Spleen (tissue), 11 donors: ENCODE data around the gene ITPK1. TPM values are rescaled to one million over a fixed set of nuclear protein-coding genes. Genes with fewer than 3 reads are reported as not detected.

Source experiments
- DNase-seq: peaks from one replicate; pipeline ENCODE4 v3.0.0-alpha.2; 2020
- H3K27ac ChIP-seq, 8 donors: fragments of 200-600 bp; sonication (generic) in 7 of 8; 1 replicate in 4 of 8; 2 replicates in 4 of 8; pipeline versions ENCODE4 v1.5.0 to v1.8.0; 2016 to 2021; ENCODE audit warnings: inconsistent platforms in 4 of 8, mild to moderate bottlenecking in 4 of 8, moderate library complexity in 1 of 8
- H3K27me3 ChIP-seq, 7 donors: fragments of 200-600 bp; sonication (generic) in 6 of 7; replicated peaks in 1 of 7; 1 replicate in 4 of 7; 2 replicates in 3 of 7; pipeline versions ENCODE4 v1.5.0 to v1.8.0; 2016 to 2021; ENCODE audit warnings: inconsistent platforms in 3 of 7, mild to moderate bottlenecking in 1 of 7
- H3K36me3 ChIP-seq, 6 donors: fragments of 200-600 bp; sonication (generic) in 5 of 6; 1 replicate in 4 of 6; 2 replicates in 2 of 6; pipeline versions ENCODE4 v1.5.0 to v1.8.0; 2016 to 2021; ENCODE audit warnings: inconsistent platforms in 2 of 6
- H3K4me1 ChIP-seq, 6 donors: fragments of 200-600 bp; sonication (generic) in 5 of 6; 1 replicate in 3 of 6; 2 replicates in 3 of 6; pipeline versions ENCODE4 v1.5.0 to v1.8.0; 2016 to 2021; ENCODE audit warnings: inconsistent platforms in 3 of 6
- H3K4me3 ChIP-seq, 8 donors: fragments of 200-600 bp; sonication (generic) in 7 of 8; 1 replicate in 4 of 8; 2 replicates in 4 of 8; pipeline versions ENCODE4 v1.5.0 to v1.8.0; 2016 to 2021; ENCODE audit warnings: inconsistent platforms in 4 of 8, mild to moderate bottlenecking in 4 of 8, moderate library complexity in 2 of 8
- H3K9me3 ChIP-seq, 8 donors: fragments of 200-600 bp; sonication (generic) in 7 of 8; 1 replicate in 4 of 8; 2 replicates in 4 of 8; pipeline versions ENCODE4 v1.5.0 to v1.8.0; 2016 to 2021; ENCODE audit warnings: inconsistent platforms in 4 of 8
- POLR2A ChIP-seq, 3 donors: fragments of 450-650 bp; IDR thresholded peaks; one replicate each; pipeline ENCODE4 v1.5.1; 2017; ENCODE audit warnings: antibody characterized with exemption in 3 of 3, mild to moderate bottlenecking in 1 of 3
- POLR2AphosphoS5 ChIP-seq, 3 donors: sonication (generic); formaldehyde crosslinking; IDR thresholded peaks; one replicate each; pipeline ENCODE4 v1.5.1; 2017; ENCODE audit warnings: antibody characterized with exemption in 3 of 3
- WGBS, 5 donors: extraction: QIAGEN DNeasy Blood & Tissue Kit in 3 of 5; methylation state at CpG; one replicate each; pipeline versions ENCODE4 v1.1.5 to v1.1.7; 2013 to 2018; 5-methylcytosine and 5-hydroxymethylcytosine counted together
- intact Hi-C: fragments of 100-400 bp; cut with DNase I; formaldehyde crosslinking; loops from one replicate; pipeline ENCODE4 v1.15.0; 2023; ENCODE audit warnings: low total_unique reads
- polyA plus RNA-seq, 3 donors: library from polyadenylated mRNA; stranded (reverse); fragments of 200-250 nt; gene quantifications; one replicate each; pipeline ENCODE4 v1.2.1, GENCODE V29; 2013
- total RNA-seq, 7 donors: library from RNA; depleted of rRNA in 3 of 7; stranded (reverse); fragments of >200 nt in 3 of 7; fragmentation: NEBNext Ultra II Directional in 4 of 7; extraction: Animal tissue kit (Norgen Biotek cat#: 25700) in 4 of 7; gene quantifications; one replicate each; pipeline versions ENCODE4 v1.1.0 to v1.2.1, GENCODE V29; 2016 to 2021
- TF ChIP-seq, protein P1 (sequence below), 11 experiments: fragments of 200-600 bp in 7 of 11; fragments of 450-650 bp in 4 of 11; sonication (generic) in 4 of 11; IDR thresholded peaks in 8 of 11; conservative IDR thresholded peaks in 3 of 11; 1 replicate in 7 of 11; 2 replicates in 4 of 11; pipeline versions ENCODE4 v1.4.0 to v1.8.0; 2016 to 2021; ENCODE audit warnings: antibody characterized with exemption in 11 of 11, inconsistent platforms in 4 of 11, mild to moderate bottlenecking in 1 of 11
- donor health status: healthy with polysubstance abuse.
- donor health status: DM: no; HTN: no; CAD: no; lungs with moderate emphysema.
- donor health status: DM: no; HTN: no; CAD: no.
- donor health status: Bipolar disorder and iron deficiency.
- donor health status: healthy.
- donor health status: DM: no; HTN: no; CAD: no.
- donor health status: DM: yes; HTN: yes; CAD: no.

ITPK1 gene
- total and polyA plus RNA-seq, 10 donors = 22.9 to 123 (median 68.0) TPM

DNA sequence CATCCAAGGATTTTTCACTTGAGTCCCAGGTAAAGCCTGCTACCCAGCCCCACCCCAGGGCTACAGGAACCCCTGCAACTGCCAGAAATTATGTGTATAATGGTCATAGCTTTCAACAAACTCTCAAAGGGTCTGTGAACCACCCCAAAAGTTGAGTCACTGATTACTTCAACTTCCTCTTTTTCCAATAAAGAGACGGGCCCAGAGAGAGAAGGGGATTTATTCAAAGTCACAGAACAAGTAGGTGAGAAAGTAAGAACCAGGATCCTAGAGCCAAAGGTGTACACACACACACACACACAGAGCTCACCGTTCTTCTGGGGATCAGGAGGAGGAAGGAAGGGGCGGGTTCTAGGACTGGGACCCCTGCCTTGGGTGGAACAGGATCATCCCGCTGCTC lies 4.8 kb upstream of the ITPK1 start:
- 49 to 59% (median 51%) methylated on average over 4 of the region's 4 CpGs for WGBS, 5 donors
- Histone ChIP-seq H3K36me3 (no peaks in the 10 kb centered on the region), H3K4me1 (peaks cover 0 to 27% (median 11%) of the 10 kb centered on the region in 6 donors), H3K27me3 (no peaks in the 10 kb centered on the region), H3K27ac (no peak overlapping the region), H3K4me3 (no peak overlapping the region), H3K9me3 (no peaks in the 10 kb centered on the region)
- intact Hi-C loops = no loop called here
- no peak for DNase-seq
- TF ChIP-seq, protein P1, sequence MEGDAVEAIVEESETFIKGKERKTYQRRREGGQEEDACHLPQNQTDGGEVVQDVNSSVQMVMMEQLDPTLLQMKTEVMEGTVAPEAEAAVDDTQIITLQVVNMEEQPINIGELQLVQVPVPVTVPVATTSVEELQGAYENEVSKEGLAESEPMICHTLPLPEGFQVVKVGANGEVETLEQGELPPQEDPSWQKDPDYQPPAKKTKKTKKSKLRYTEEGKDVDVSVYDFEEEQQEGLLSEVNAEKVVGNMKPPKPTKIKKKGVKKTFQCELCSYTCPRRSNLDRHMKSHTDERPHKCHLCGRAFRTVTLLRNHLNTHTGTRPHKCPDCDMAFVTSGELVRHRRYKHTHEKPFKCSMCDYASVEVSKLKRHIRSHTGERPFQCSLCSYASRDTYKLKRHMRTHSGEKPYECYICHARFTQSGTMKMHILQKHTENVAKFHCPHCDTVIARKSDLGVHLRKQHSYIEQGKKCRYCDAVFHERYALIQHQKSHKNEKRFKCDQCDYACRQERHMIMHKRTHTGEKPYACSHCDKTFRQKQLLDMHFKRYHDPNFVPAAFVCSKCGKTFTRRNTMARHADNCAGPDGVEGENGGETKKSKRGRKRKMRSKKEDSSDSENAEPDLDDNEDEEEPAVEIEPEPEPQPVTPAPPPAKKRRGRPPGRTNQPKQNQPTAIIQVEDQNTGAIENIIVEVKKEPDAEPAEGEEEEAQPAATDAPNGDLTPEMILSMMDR (IDR thresholded peaks at IDR 0.05 in 8 of 11, conservative IDR thresholded peaks at IDR 0.05 in 3 of 11) = no peak
- no peak for TF ChIP-seq POLR2A (IDR thresholded peaks at IDR 0.05)
- no peak for TF ChIP-seq POLR2AphosphoS5 (IDR thresholded peaks at IDR 0.05)

DNA sequence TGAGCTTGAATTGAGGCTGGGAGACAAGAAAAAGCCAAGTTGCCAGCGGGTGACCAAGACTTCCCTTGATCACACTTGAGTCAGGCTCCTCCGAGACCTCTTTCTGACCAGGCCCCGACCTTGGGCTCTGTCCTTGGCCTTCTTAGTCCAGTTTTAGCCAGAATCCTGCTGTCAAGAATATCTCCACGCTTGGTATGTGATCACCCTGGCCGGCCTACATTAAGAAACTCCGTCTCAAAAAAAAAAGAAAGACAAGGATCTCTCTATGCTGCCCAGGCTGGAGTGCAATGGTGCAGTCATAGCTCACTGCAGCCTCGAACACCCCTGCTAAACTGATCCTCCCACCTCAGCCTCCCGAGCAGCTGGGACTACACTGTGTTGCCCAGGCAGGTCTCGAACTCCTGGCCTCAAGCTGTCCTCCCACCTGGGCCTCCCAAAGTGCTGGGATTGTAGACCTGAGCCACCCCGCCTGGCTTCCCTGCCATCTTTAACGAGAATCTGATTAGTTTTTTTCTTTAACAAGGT lies 1.0 kb upstream of the ITPK1 start:
- intact Hi-C loops = no loop called here
- peak overlapping the region in 7 of 8 donors; percentile 49 to 99 (median 83) for H3K4me3 ChIP-seq
- peak overlapping the region; percentile 96 to 99 (median 98) for H3K27ac ChIP-seq

DNA sequence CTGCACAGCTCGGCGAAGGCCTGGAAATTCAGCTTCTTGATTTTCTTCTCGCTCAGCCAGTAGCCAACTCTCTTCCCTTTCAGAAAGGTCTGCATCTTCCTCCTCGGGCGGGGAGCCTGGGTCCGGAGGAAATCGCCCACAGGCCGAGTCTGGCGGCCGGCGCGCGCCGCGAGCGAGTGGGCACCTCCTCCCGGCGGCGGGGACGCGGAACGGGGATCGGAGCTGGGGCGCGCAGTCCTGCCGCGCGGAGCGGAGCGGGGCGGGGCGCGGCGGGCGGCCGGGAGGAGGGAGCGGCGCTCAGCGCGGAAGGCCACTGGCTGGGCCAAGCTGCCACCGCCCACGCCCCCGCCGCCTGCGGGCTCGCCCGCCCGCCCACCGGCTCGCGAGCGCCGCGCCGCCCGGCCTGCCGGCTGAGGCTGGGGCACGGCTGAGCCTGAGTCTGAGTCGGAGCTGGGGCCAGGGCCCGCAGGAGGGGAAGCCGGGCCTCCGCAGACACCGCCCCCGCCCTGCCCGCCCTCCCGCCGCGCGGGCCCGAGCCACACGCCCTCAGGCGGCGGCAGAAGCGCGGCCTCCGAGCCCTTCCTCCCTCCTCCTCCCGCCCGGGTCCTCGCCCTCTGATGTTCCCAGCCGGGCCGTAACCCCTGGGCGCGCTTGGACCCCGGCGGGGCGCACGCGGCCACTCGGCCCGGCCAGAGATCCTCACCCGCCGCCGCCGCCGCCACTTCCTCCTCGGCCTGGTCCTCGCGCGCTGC lies 480 bp downstream of the ITPK1 start:
- intact Hi-C loops = no loop called here
- 0 to 1% (median 1%) methylated on average over 8 to 99 of the region's 99 CpGs for WGBS, 5 donors
- H3K4me1 ChIP-seq = peaks cover 24 to 61% (median 53%) of the 10 kb centered on the region in 6 donors
- no peaks in the 10 kb centered on the region for H3K27me3 ChIP-seq
- H3K36me3 ChIP-seq = no peaks in the 10 kb centered on the region
- TF ChIP-seq, protein P1 (IDR thresholded peaks at IDR 0.05 in 8 of 11, conservative IDR thresholded peaks at IDR 0.05 in 3 of 11) = peak in 5 of 11 experiments; percentile 8 to 41 (median 39)
- TF ChIP-seq POLR2A (IDR thresholded peaks at IDR 0.05) (peak in 2 of 3 donors; percentile 24 to 36), POLR2AphosphoS5 (IDR thresholded peaks at IDR 0.05) (peak; percentile 67 to 82 (median 80))
- peak overlapping the region; percentile 96 to 99 (median 98) for H3K27ac ChIP-seq
- H3K4me3 ChIP-seq = peak overlapping the region; percentile 72 to 99 (median 85)
- peak; percentile 99 for DNase-seq
- no peaks in the 10 kb centered on the region for H3K9me3 ChIP-seq

More for the DNA sequence above, 1.0 kb upstream of the ITPK1 start:
- no peaks in the 10 kb centered on the region for H3K9me3 ChIP-seq
- H3K36me3 ChIP-seq = no peaks in the 10 kb centered on the region
- DNase-seq = peak; percentile 68
- H3K4me1 ChIP-seq = peaks cover 24 to 56% (median 41%) of the 10 kb centered on the region in 6 donors
- no peaks in the 10 kb centered on the region for H3K27me3 ChIP-seq
- WGBS, 5 donors = 86 to 92% (median 91%) methylated on average over 11 of the region's 11 CpGs
- no peak for TF ChIP-seq POLR2AphosphoS5 (IDR thresholded peaks at IDR 0.05)

DNA sequence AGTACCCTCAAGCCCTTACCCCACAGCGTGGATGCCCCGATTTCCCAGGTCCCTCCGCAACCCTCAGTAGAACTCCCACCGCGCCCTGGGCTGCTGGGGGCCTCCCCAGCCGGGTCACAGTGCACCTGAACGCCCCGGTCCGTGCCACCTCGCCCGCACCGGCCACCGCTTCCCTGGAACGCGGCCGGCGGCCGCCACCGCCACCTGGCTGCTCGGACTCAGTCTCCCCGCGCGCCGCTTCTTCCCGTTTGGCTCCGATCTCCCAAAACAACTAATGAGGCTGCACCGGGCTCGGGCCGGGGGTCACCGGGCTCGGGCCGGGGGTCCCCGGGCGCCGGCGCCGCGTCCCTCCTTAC lies 1.0 kb downstream of the ITPK1 start:
- peak overlapping the region; percentile 72 to 99 (median 85) for H3K4me3 ChIP-seq
- no peaks in the 10 kb centered on the region for H3K27me3 ChIP-seq
- H3K27ac ChIP-seq = peak overlapping the region; percentile 60 to 99 (median 98)
- no peak for TF ChIP-seq POLR2AphosphoS5 (IDR thresholded peaks at IDR 0.05)
- TF ChIP-seq, protein P1 (IDR thresholded peaks at IDR 0.05 in 8 of 11, conservative IDR thresholded peaks at IDR 0.05 in 3 of 11) = peak in 1 of 11 experiments; percentile 4
- peaks cover 0 to 4% (median 0%) of the 10 kb centered on the region in 6 donors for H3K36me3 ChIP-seq
- WGBS, 5 donors = 0 to 3% (median 1%) methylated on average over 6 to 38 of the region's 38 CpGs
- intact Hi-C loops = no loop called here
- DNase-seq = peak; percentile 92
- peaks cover 24 to 66% (median 58%) of the 10 kb centered on the region in 6 donors for H3K4me1 ChIP-seq
- H3K9me3 ChIP-seq = no peaks in the 10 kb centered on the region
